Mesothelial cell of epicardium (in vitro differentiated cells): ENCODE measurements around the gene FANCC. TPM values are rescaled to one million over a fixed set of nuclear protein-coding genes. Genes with fewer than 3 reads are reported as not detected.

Source experiments
- DNase-seq, 2 experiments: peaks; one replicate each; pipeline ENCODE4 v3.0.0; 2021; ENCODE audit warnings: low spot score in 2 of 2; ENCODE audit not compliant: unreplicated experiment in 2 of 2
- H3K27ac Mint-ChIP-seq: 2 replicates; pipeline ENCODE4 v1.8.0; 2021; ENCODE audit warnings: mixed read lengths
- H3K27me3 Mint-ChIP-seq: 2 replicates; pipeline ENCODE4 v1.8.0; 2021; ENCODE audit warnings: low read depth, mixed read lengths
- H3K36me3 Mint-ChIP-seq: 2 replicates; pipeline ENCODE4 v1.8.0; 2021; ENCODE audit warnings: mixed read lengths
- H3K4me1 Mint-ChIP-seq: 2 replicates; pipeline ENCODE4 v1.8.0; 2021; ENCODE audit warnings: mixed read lengths
- H3K4me3 Mint-ChIP-seq: 2 replicates; pipeline ENCODE4 v1.8.0; 2021; ENCODE audit warnings: mild to moderate bottlenecking, moderate library complexity, mixed read lengths
- H3K9me3 Mint-ChIP-seq: 2 replicates; pipeline ENCODE4 v1.8.0; 2021; ENCODE audit warnings: mixed read lengths
- total RNA-seq: library from RNA; stranded (reverse); gene quantifications from 3 replicates; pipeline ENCODE4 v1.2.1, GENCODE V29; 2021
- TF ChIP-seq, protein P1 (sequence below): fragments of 200-600 bp; sonication (generic); IDR thresholded peaks from one replicate; pipeline ENCODE4 v1.5.0; 2021; ENCODE audit warnings: antibody characterized with exemption; ENCODE audit not compliant: unreplicated experiment

The FANCC gene
- total RNA-seq, 1 donor from 2014 or later, result 22.5 TPM

- DNase-seq, result no peak
- Mint-ChIP-seq H3K36me3 (peaks cover 8% of the 10 kb centered on the region), H3K9me3 (peaks cover 9% of the 10 kb centered on the region), H3K4me1 (peaks cover 5% of the 10 kb centered on the region), H3K27me3 (peaks cover 44% of the 10 kb centered on the region), H3K27ac (no peak overlapping the region), H3K4me3 (no peak overlapping the region)
- TF ChIP-seq, protein P1, sequence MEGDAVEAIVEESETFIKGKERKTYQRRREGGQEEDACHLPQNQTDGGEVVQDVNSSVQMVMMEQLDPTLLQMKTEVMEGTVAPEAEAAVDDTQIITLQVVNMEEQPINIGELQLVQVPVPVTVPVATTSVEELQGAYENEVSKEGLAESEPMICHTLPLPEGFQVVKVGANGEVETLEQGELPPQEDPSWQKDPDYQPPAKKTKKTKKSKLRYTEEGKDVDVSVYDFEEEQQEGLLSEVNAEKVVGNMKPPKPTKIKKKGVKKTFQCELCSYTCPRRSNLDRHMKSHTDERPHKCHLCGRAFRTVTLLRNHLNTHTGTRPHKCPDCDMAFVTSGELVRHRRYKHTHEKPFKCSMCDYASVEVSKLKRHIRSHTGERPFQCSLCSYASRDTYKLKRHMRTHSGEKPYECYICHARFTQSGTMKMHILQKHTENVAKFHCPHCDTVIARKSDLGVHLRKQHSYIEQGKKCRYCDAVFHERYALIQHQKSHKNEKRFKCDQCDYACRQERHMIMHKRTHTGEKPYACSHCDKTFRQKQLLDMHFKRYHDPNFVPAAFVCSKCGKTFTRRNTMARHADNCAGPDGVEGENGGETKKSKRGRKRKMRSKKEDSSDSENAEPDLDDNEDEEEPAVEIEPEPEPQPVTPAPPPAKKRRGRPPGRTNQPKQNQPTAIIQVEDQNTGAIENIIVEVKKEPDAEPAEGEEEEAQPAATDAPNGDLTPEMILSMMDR, result no peak
Measured at GRCh38 chr9:95346021-95346420, 28.5 kb upstream of the FANCC start.

- H3K4me1 Mint-ChIP-seq, result peaks cover 4% of the 10 kb centered on the region
- H3K36me3 Mint-ChIP-seq, result peaks cover 8% of the 10 kb centered on the region
- TF ChIP-seq, protein P1, result no peak
- no peak for DNase-seq
- peaks cover 9% of the 10 kb centered on the region for H3K9me3 Mint-ChIP-seq
- H3K27ac Mint-ChIP-seq, result no peak overlapping the region
- H3K27me3 Mint-ChIP-seq, result peaks cover 32% of the 10 kb centered on the region
- no peak overlapping the region for H3K4me3 Mint-ChIP-seq
Measured at GRCh38 chr9:95344735-95345325, 27.3 kb upstream of the FANCC start.

DNA sequence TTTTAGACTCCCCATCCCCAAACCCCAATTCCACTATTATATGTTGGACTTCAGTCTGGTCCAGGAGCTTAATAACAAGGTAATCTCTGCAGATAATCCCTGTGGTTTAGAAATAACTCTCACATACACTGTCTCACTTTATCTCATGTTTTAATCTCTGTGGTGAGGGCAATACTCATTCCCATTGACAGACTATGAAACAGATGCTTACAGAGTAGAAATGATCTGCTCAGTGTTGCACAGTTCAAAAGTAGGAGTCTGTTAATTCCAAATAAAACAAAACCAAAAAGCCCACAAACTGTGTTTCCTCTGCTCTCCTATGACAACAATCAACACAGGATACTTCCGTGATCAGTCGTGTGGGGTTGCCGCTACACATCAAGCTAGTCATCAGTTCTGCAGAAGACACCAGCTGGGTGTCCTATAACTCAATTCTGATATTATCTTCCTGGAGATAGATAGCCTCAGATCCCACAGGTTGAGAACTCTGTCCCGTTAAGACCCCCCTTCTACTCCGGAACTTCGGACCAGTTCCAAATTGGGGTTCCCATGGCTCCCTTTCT, 26.3 kb upstream of the FANCC start:
- Mint-ChIP-seq H3K27me3 (peaks cover 23% of the 10 kb centered on the region), H3K9me3 (peaks cover 9% of the 10 kb centered on the region), H3K27ac (no peak overlapping the region), H3K4me1 (peaks cover 3% of the 10 kb centered on the region), H3K36me3 (peaks cover 8% of the 10 kb centered on the region), H3K4me3 (no peak overlapping the region)
- TF ChIP-seq, protein P1, result no peak
- DNase-seq, result no peak

GRCh38 chr9:95342571-95342970, 25.1 kb upstream of the FANCC start:
- Mint-ChIP-seq H3K27ac (no peak overlapping the region), H3K4me3 (no peak overlapping the region), H3K4me1 (peaks cover 3% of the 10 kb centered on the region), H3K36me3 (peaks cover 5% of the 10 kb centered on the region), H3K9me3 (peaks cover 6% of the 10 kb centered on the region), H3K27me3 (peaks cover 13% of the 10 kb centered on the region)
- no peak for DNase-seq
- TF ChIP-seq, protein P1, result no peak

- H3K4me1 Mint-ChIP-seq, result peaks cover 3% of the 10 kb centered on the region
Measured at GRCh38 chr9:95341293-95341962, 23.9 kb upstream of the FANCC start.

More at GRCh38 chr9:95341293-95341962, 23.9 kb upstream of the FANCC start:
- TF ChIP-seq, protein P1, result no peak
- no peaks in the 10 kb centered on the region for H3K9me3 Mint-ChIP-seq
- DNase-seq, result no peak
- H3K36me3 Mint-ChIP-seq, result no peaks in the 10 kb centered on the region
- H3K27ac Mint-ChIP-seq, result no peak overlapping the region
- peaks cover 6% of the 10 kb centered on the region for H3K27me3 Mint-ChIP-seq
- no peak overlapping the region for H3K4me3 Mint-ChIP-seq
